ENCODE measurements around the gene MYO18B. TPM values are rescaled to one million over a fixed set of nuclear protein-coding genes. Genes with fewer than 3 reads are reported as not detected.

The MYO18B gene
- total RNA-seq, 1 donor, result under 0.01 TPM

GRCh38 chr22:25845985-25846745 is 104.2 kb downstream of the MYO18B start:
- TF ChIP-seq CTCF (IDR thresholded peaks at IDR 0.05; ENCODE audit: insufficient read depth, low read depth, low read length), result no peak
- no peak for DNase-seq (ENCODE audit: low read depth)
- no peak overlapping the region for H3K4me3 ChIP-seq (ENCODE audit: low read depth, low read length)

- TF ChIP-seq CTCF (IDR thresholded peaks at IDR 0.05; ENCODE audit: insufficient read depth, low read depth, low read length), result no peak
- DNase-seq (ENCODE audit: low read depth), result no peak
- no peak overlapping the region for H3K4me3 ChIP-seq (ENCODE audit: low read depth, low read length)
Measured at GRCh38 chr22:25847451-25847850, 105.5 kb downstream of the MYO18B start.

GRCh38 chr22:25848954-25849353 is 107.0 kb downstream of the MYO18B start:
- no peak overlapping the region for H3K4me3 ChIP-seq (ENCODE audit: low read depth, low read length)
- no peak for DNase-seq (ENCODE audit: low read depth)
- TF ChIP-seq CTCF (IDR thresholded peaks at IDR 0.05; ENCODE audit: insufficient read depth, low read depth, low read length), result no peak

- DNase-seq (ENCODE audit: low read depth), result no peak
- H3K4me3 ChIP-seq (ENCODE audit: low read depth, low read length), result no peak overlapping the region
- no peak for TF ChIP-seq CTCF (IDR thresholded peaks at IDR 0.05; ENCODE audit: insufficient read depth, low read depth, low read length)
Measured at GRCh38 chr22:25849522-25849921, 107.5 kb downstream of the MYO18B start.

- no peak for DNase-seq (ENCODE audit: low read depth)
- no peak for TF ChIP-seq CTCF (IDR thresholded peaks at IDR 0.05; ENCODE audit: insufficient read depth, low read depth, low read length)
- H3K4me3 ChIP-seq (ENCODE audit: low read depth, low read length), result no peak overlapping the region
Measured at GRCh38 chr22:25852223-25852622, 110.2 kb downstream of the MYO18B start.

- DNase-seq (ENCODE audit: low read depth), result no peak
- TF ChIP-seq CTCF (IDR thresholded peaks at IDR 0.05; ENCODE audit: insufficient read depth, low read depth, low read length), result no peak
- H3K4me3 ChIP-seq (ENCODE audit: low read depth, low read length), result no peak overlapping the region
Measured at GRCh38 chr22:25853078-25853477, 111.1 kb downstream of the MYO18B start.
